NCI-H2029 treated with DMSO at 0.1 percent for 48 hours (cell line): ENCODE results near the gene POP7.

Experiments
- DNase-seq: peaks from one replicate; lab custom pipeline; 2025; lab: John Stamatoyannopoulos, UW

Gene POP7

GRCh38 chr7:100679129-100679926 lies 26.6 kb upstream of the POP7 start:
- no peak for DNase-seq

- DNase-seq, result no peak
These were observed 25.9 kb upstream of the POP7 start for GRCh38 chr7:100679927-100680575.

GRCh38 chr7:100680576-100681271 lies 25.2 kb upstream of the POP7 start:
- no peak for DNase-seq

GRCh38 chr7:100681491-100682227 lies 24.3 kb upstream of the POP7 start:
- no peak for DNase-seq

- DNase-seq, result no peak
These were observed 23.6 kb upstream of the POP7 start for GRCh38 chr7:100682228-100682741.

- no peak for DNase-seq
These were observed 22.8 kb upstream of the POP7 start for GRCh38 chr7:100682991-100683658.

GRCh38 chr7:100683659-100684533 lies 22.0 kb upstream of the POP7 start:
- DNase-seq, result no peak

- DNase-seq, result no peak
These were observed 21.3 kb upstream of the POP7 start for GRCh38 chr7:100684534-100685042.

- DNase-seq, result no peak
These were observed 20.8 kb upstream of the POP7 start for GRCh38 chr7:100685049-100685605.

- no peak for DNase-seq
These were observed 20.2 kb upstream of the POP7 start for GRCh38 chr7:100685631-100686145.

- no peak for DNase-seq
These were observed 19.6 kb upstream of the POP7 start for GRCh38 chr7:100686201-100686821.

- DNase-seq, result no peak
These were observed 19.1 kb upstream of the POP7 start for GRCh38 chr7:100686822-100687211.

- no peak for DNase-seq
These were observed 18.7 kb upstream of the POP7 start for GRCh38 chr7:100687261-100687660.

GRCh38 chr7:100687751-100688300 lies 18.1 kb upstream of the POP7 start:
- no peak for DNase-seq

GRCh38 chr7:100688326-100688860 lies 17.5 kb upstream of the POP7 start:
- DNase-seq, result no peak

- DNase-seq, result no peak
These were observed 16.4 kb upstream of the POP7 start for GRCh38 chr7:100689230-100690135.
